Suprapubic skin (tissue), 4 donors: ENCODE data around the gene SAMD4A. TPM values are rescaled to one million over a fixed set of nuclear protein-coding genes. Genes with fewer than 3 reads are reported as not detected.
A peak's percentile ranks its signal among the peaks of the same experiment; 100 is the strongest.
"Not testable (repeated sequence)": the region's sequence is repeated elsewhere in the genome, so short reads cannot be mapped to it uniquely, and the experiment has no call there.

ENCODE experiments used
- DNase-seq, 2 donors: peaks; one replicate each; pipeline ENCODE4 v3.0.0-alpha.2; 2019; ENCODE audit warnings: low spot score in 2 of 2
- H3K27ac ChIP-seq: fragments of 200-600 bp; sonication (generic); one replicate; pipeline ENCODE4 v1.5.1; 2019
- H3K27me3 ChIP-seq: fragments of 200-600 bp; sonication (generic); one replicate; pipeline ENCODE4 v1.5.1; 2019
- H3K36me3 ChIP-seq: fragments of 200-600 bp; sonication (generic); one replicate; pipeline ENCODE4 v1.5.1; 2019
- H3K4me1 ChIP-seq: fragments of 200-600 bp; sonication (generic); one replicate; pipeline ENCODE4 v1.5.1; 2019
- H3K4me3 ChIP-seq: fragments of 200-600 bp; sonication (generic); one replicate; pipeline ENCODE4 v1.5.1; 2019; ENCODE audit warnings: mild to moderate bottlenecking
- H3K9me3 ChIP-seq: fragments of 200-600 bp; sonication (generic); one replicate; pipeline ENCODE4 v1.5.1; 2019
- EP300 ChIP-seq: sonication (generic); formaldehyde crosslinking; IDR thresholded peaks from one replicate; pipeline ENCODE4 v1.6.1; 2017; ENCODE audit warnings: antibody characterized with exemption
- POLR2A ChIP-seq, 2 donors: fragments of 450-650 bp; IDR thresholded peaks; one replicate each; pipeline ENCODE4 v1.6.1; 2017; ENCODE audit warnings: antibody characterized with exemption in 2 of 2, mild to moderate bottlenecking in 2 of 2, moderate library complexity in 2 of 2
- POLR2AphosphoS5 ChIP-seq, 3 donors: sonication (generic); formaldehyde crosslinking; IDR thresholded peaks; one replicate each; pipeline ENCODE4 v1.6.1; 2017; ENCODE audit warnings: antibody characterized with exemption in 3 of 3
- WGBS: methylation state at CpG from one replicate; pipeline ENCODE4 v1.1.5; 2018; 5-methylcytosine and 5-hydroxymethylcytosine counted together
- total RNA-seq, 4 donors: library from RNA; depleted of rRNA; stranded (reverse); fragments of >200 nt; gene quantifications; one replicate each; pipeline ENCODE4 v1.1.0, GENCODE V29; 2016
- TF ChIP-seq, protein P1 (sequence below), 2 donors: fragments of 200-600 bp in 1 of 2; fragments of 450-650 bp in 1 of 2; sonication (generic) in 1 of 2; IDR thresholded peaks; one replicate each; pipeline ENCODE4 v1.5.1; 2016 to 2019; ENCODE audit warnings: antibody characterized with exemption in 2 of 2, mild to moderate bottlenecking in 1 of 2, moderate library complexity in 1 of 2

The SAMD4A gene
- total RNA-seq, 4 donors from 2014 or later = 7.7 to 26.6 (median 9.7) TPM

DNA sequence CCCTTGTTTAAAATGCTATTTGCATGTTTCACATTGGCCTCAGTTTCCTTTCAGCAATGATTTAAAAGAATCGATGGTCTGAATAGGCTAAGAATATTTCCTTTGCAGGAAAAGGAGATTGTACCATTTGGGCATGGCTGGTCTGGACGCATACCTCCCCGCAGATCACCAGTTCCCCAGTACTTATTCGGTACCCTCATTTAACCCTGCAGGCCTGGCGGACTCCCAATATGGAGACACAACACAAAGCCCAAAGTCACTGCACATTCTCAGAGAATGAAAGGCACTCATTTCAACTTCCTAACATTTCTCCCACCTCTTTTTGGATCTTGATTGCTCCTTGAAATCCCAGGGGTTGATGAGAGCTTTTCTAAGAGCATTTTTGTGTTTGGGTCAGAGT, 182.8 kb downstream of the SAMD4A start:
- TF ChIP-seq POLR2AphosphoS5 (IDR thresholded peaks at IDR 0.05) (no peak), POLR2A (IDR thresholded peaks at IDR 0.05) (no peak), EP300 (no peak)
- TF ChIP-seq, protein P1, sequence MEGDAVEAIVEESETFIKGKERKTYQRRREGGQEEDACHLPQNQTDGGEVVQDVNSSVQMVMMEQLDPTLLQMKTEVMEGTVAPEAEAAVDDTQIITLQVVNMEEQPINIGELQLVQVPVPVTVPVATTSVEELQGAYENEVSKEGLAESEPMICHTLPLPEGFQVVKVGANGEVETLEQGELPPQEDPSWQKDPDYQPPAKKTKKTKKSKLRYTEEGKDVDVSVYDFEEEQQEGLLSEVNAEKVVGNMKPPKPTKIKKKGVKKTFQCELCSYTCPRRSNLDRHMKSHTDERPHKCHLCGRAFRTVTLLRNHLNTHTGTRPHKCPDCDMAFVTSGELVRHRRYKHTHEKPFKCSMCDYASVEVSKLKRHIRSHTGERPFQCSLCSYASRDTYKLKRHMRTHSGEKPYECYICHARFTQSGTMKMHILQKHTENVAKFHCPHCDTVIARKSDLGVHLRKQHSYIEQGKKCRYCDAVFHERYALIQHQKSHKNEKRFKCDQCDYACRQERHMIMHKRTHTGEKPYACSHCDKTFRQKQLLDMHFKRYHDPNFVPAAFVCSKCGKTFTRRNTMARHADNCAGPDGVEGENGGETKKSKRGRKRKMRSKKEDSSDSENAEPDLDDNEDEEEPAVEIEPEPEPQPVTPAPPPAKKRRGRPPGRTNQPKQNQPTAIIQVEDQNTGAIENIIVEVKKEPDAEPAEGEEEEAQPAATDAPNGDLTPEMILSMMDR (IDR thresholded peaks at IDR 0.05) = no peak
- Histone ChIP-seq H3K27me3 (no peaks in the 10 kb centered on the region), H3K4me1 (no peaks in the 10 kb centered on the region), H3K36me3 (peaks cover 5% of the 10 kb centered on the region), H3K4me3 (no peak overlapping the region), H3K27ac (no peak overlapping the region), H3K9me3 (no peaks in the 10 kb centered on the region)
- 82% methylated on average over 5 of the region's 5 CpGs for WGBS
- no peak for DNase-seq

DNA sequence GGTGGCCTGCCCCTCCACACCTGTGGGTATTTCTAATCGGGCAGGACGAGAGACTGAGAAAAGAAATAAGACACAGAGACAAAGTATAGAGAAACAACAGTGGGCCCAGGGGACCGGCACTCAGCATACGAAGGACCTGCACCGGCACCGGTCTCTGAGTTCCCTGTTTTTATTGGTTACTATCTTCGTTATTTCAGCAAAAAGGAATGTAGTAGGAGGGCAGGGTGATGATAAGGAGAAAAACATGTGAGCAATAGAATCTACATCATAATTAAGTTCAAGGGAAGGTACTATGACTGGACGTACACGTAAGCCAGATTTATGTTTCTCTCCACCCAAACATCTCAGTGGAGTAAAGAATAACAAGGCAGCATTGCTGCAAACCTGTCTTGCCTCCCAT, 185.7 kb downstream of the SAMD4A start:
- not testable (repeated sequence) for H3K9me3 ChIP-seq, H3K4me1 ChIP-seq, H3K36me3 ChIP-seq, H3K4me3 ChIP-seq, H3K27me3 ChIP-seq, DNase-seq, H3K27ac ChIP-seq
- WGBS = 92% methylated on average over 9 of the region's 9 CpGs

DNA sequence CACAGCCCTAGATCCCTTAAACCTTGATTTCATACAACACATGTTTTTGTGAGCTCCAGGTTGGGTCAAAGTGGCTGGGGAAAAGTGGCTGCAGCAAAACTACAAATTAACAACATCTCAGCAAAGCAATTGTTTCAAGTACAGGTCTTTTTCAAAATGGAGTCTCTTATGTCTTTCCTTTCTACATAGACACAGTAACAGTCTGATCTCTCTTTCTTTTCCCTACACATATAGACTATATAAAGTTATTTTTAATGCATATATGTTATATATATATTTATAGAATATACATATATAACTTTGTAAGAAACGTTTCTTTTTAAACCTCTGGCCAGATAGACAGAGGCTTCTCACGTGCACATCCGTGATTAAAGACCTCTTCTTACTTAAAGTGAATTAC, 186.5 kb downstream of the SAMD4A start:
- H3K4me3 ChIP-seq, DNase-seq, H3K27me3 ChIP-seq, H3K27ac ChIP-seq, H3K36me3 ChIP-seq, H3K9me3 ChIP-seq: not testable (repeated sequence)
- WGBS = 85% methylated on average over 3 of the region's 3 CpGs
- H3K4me1 ChIP-seq = peaks cover 15% of the 10 kb centered on the region

DNA sequence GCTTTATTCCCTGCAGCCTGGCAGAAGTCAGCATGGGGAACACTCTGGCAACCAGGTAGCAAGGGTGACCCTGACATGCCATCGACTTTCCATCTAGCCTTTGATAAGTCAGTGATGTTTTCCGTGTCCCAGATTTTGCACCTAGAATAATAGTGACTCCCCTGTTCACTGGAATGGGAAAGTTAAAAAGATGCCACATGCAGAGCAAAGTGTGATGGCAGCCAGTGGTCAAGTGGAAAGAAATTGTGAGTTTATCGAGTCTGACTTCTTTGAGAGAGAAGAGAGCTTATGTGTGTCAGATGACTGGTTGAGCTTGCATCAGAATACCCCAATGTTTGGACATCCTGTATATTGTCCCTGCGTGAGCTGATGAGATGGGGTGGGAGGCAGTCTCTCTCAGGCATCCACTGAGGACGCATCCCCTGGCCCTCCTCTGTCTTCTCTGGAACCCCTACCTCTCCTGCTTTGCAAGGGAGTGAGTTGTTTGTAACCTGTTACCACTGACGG, 187.2 kb downstream of the SAMD4A start:
- Histone ChIP-seq H3K9me3 (no peaks in the 10 kb centered on the region), H3K4me1 (peaks cover 15% of the 10 kb centered on the region), H3K27me3 (no peaks in the 10 kb centered on the region), H3K4me3 (no peak overlapping the region), H3K27ac (no peak overlapping the region), H3K36me3 (peaks cover 9% of the 10 kb centered on the region)
- WGBS = 98% methylated on average over 6 of the region's 6 CpGs
- DNase-seq = no peak
- TF ChIP-seq EP300 (no peak), POLR2AphosphoS5 (IDR thresholded peaks at IDR 0.05) (no peak), POLR2A (IDR thresholded peaks at IDR 0.05) (no peak)
- TF ChIP-seq, protein P1 (IDR thresholded peaks at IDR 0.05) = no peak

DNA sequence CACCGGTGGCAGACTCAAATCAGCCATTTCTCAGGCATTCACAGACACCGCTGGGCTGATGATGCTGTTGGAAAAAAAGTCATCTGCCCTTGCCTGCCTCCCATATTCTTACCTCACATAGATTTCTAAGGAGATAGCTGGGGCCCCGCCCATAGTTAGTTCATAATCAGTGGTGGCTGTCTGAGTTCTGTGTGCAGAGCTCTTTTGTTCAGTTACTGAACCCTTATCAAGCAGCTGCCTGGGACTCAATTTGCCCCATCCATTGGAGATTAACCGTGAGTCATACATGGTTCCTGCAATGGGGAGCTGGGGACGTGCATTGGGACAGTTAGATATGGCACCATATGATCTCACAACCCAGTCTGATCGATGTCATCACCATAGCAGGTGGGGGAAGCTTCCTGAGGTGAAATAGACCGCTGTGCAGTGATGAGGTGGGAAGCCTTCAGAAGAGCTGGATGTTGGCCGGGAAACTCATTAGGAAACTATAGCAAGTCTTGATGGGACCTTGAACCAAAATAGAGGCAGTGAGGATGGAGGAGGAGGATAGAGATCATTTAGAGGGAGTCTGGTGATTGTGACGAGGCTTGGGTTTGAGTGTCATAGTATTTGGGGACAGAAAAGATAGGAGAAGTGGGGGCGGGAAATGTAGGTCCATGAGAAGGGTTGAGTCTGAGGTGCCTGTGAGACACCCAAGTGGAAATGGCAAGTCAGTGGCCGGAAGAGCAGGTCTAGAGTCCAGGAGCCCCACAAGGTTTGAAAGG, 187.9 kb downstream of the SAMD4A start:
- Histone ChIP-seq H3K4me1 (peaks cover 15% of the 10 kb centered on the region), H3K27ac (no peak overlapping the region), H3K4me3 (no peak overlapping the region), H3K9me3 (no peaks in the 10 kb centered on the region), H3K27me3 (no peaks in the 10 kb centered on the region), H3K36me3 (peaks cover 9% of the 10 kb centered on the region)
- TF ChIP-seq POLR2AphosphoS5 (IDR thresholded peaks at IDR 0.05) (no peak), POLR2A (IDR thresholded peaks at IDR 0.05) (no peak), EP300 (no peak)
- TF ChIP-seq, protein P1 (IDR thresholded peaks at IDR 0.05) = no peak
- no peak for DNase-seq
- 86% methylated on average over 11 of the region's 11 CpGs for WGBS

DNA sequence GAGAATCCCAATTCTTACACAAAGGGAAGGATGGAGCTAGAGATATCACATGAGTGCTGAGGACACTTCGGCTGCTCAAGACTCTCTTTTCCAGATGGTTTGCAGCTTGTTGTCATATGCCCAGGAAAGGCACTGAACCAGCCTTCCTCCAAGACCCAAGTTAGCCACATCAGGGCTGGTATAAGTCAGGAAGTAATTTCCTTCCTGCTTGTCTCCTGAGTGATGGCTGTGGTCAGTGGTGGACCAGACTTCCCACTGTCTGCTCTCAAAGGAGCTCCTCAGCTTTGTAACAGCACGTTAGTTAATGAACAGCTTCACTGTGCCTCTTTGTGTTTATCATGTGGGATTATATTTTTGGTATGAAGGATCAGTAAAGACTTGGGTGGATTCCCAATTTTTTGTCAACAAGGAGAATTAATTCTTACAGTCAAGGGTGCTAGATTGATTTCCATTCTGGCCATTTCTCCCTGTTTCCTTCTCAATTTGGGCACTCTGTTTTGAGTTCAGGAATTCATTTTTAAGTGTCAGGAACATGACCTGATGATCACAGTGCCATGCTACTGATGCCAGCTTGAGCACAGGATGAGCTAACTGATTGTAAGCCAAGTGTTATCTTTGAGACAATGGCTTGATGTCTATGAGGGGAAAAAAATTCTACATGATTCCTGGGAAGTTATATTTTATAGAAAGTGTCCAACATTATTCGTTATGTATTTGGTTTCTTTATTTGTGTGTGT, 189.9 kb downstream of the SAMD4A start:
- no peak overlapping the region for H3K27ac ChIP-seq

More for the DNA sequence above, 189.9 kb downstream of the SAMD4A start:
- Histone ChIP-seq H3K4me1 (peaks cover 15% of the 10 kb centered on the region), H3K9me3 (no peaks in the 10 kb centered on the region), H3K36me3 (peaks cover 22% of the 10 kb centered on the region), H3K27me3 (no peaks in the 10 kb centered on the region), H3K4me3 (no peak overlapping the region)
- TF ChIP-seq EP300 = no peak
- no peak for TF ChIP-seq POLR2A (IDR thresholded peaks at IDR 0.05)
- no peak for TF ChIP-seq POLR2AphosphoS5 (IDR thresholded peaks at IDR 0.05)
- TF ChIP-seq, protein P1 (IDR thresholded peaks at IDR 0.05) = no peak
- peak in 1 of 2 donors; percentile 11 for DNase-seq
- 68% methylated on average over 3 of the region's 3 CpGs for WGBS
